IPS-15b (cell line): ENCODE measurements around the gene BACE1.
A peak's percentile ranks its signal among the peaks of the same experiment; 100 is the strongest.

Experiments
- H3K27me3 ChIP-seq: one replicate; pipeline ENCODE4 v1.6.1; 2013; ENCODE audit warnings: low read length; ENCODE audit not compliant: control insufficient read depth, insufficient read depth
- H3K36me3 ChIP-seq: one replicate; pipeline ENCODE4 v1.6.1; 2013; ENCODE audit warnings: low read length; ENCODE audit not compliant: control insufficient read depth, insufficient read depth
- H3K4me1 ChIP-seq: one replicate; pipeline ENCODE4 v1.6.1; 2013; ENCODE audit warnings: mild to moderate bottlenecking, low read length; ENCODE audit not compliant: control insufficient read depth, insufficient read depth
- H3K4me3 ChIP-seq: one replicate; pipeline ENCODE4 v1.5.1; 2013; ENCODE audit warnings: low read depth, low read length
- H3K9ac ChIP-seq: one replicate; pipeline ENCODE4 v1.6.1; 2013; ENCODE audit warnings: low read depth, mild to moderate bottlenecking, low read length
- H3K9me3 ChIP-seq: one replicate; pipeline ENCODE4 v1.6.1; 2013; ENCODE audit warnings: mild to moderate bottlenecking, low read length; ENCODE audit not compliant: control insufficient read depth, insufficient read depth

The BACE1 gene

DNA sequence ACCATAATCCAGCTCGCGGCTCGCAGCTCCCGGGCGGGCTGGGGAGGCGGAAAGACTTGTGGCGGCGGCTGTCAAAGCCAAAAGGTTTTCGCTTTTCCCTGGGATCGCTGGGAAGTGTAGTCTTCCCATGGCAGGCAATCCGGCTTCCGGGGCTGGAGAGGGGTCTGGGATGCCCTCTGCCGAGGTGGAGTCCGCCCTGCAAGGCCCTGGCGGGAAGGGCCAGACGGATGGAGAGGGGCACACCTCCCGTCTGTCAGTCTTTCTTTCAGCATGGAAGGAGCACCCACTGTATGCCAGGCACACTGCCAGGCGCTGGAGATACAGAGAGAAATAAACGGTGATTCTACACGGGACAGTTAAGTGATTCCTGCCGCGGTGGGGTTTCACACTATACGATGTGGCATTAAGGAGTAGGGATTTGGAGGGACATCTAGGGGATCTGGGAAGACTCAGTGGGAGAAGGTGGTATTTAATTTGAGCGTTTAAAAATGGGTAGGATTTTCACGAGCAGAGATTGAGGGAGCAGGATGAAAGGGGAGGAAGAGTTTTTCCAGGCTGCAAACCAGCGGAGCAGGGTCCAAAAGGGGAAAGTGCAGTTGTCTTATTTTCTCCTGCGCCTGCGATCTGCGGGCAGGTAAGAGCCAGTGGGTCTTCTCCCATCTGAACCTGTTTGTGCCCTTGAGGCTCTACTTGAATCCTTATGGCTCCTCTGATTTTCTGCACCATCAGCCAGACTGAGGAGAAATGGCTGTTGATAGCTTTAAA lies at the start of gene BACE1:
Gene BACE1 (minus strand): TSS at position 60 of the 765 bp plus-strand sequence. CDS start 461 bp downstream, outside the sequence.
- no peaks in the 10 kb centered on the region for H3K9me3 ChIP-seq
- peak within 1 kb of the TSS; percentile 57 for H3K4me3 ChIP-seq
- H3K4me1 ChIP-seq = peaks cover 5% of the 10 kb centered on the region

DNA sequence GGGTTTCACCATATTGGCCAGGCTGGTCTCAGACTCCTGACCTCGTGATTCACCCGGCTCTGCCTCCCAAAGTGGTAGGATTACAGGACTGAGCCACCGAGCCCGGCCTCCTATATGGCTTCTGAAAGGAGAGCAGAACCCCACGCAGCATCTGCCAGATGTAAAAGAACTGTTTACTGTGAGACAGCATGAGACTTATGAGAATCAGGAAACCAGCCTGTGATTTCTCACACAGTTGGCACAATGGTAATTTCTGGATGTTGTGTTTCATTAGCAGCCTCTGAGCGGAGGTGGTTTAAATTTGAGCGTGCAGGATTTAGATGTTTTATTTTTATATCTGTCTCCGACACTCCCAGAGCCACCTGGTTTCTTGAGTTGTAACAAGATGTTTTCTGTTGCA lies 45.4 kb upstream of the BACE1 start:
- peaks cover 12% of the 10 kb centered on the region for H3K36me3 ChIP-seq

More for the DNA sequence above, at the start of gene BACE1:
- Histone ChIP-seq H3K9ac (peak within 1 kb of the TSS; percentile 54), H3K27me3 (peaks cover 5% of the 10 kb centered on the region), H3K36me3 (no peaks in the 10 kb centered on the region)

DNA sequence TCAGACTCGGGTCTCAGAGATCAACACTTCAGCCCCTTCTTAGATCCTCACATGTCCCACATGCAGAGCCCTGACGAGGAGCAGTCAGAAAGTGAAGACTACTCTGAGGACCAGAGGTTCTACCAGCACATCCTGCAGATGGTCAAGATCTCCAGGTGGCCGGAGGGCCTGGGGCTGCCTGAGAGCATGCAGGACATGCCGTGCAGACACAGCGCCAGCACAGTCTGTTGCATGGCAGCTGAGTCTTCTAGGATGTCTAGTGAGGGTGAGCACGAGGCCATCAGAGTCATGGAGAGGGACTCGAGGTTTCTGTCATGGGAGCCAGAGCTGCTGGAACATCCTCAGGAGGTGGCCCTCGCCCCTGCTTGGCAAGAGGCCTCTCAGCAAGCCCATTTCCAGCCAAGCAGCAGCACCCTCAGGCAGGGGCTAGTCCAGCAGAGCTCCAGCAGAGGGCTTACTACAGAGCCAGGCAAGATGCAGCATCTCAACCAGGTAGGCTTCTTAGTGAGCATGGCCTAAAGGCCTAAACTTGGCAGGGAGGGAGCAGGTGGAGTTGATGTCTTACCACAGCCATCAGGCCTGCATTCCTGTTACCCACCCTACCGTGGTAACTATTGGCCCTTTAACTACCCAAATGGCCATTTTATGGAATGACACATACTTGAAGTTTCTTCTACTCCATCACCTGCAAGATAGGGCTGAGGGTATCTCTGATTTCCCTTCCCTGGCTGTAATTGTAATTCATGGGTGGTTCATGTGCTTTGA lies 40.3 kb upstream of the BACE1 start:
- H3K4me3 ChIP-seq = no peak overlapping the region
- H3K4me1 ChIP-seq = no peaks in the 10 kb centered on the region
- H3K36me3 ChIP-seq = peaks cover 10% of the 10 kb centered on the region
- no peak overlapping the region for H3K9ac ChIP-seq
- no peaks in the 10 kb centered on the region for H3K9me3 ChIP-seq
- no peaks in the 10 kb centered on the region for H3K27me3 ChIP-seq

More for the DNA sequence above, 45.4 kb upstream of the BACE1 start:
- no peaks in the 10 kb centered on the region for H3K4me1 ChIP-seq
- no peaks in the 10 kb centered on the region for H3K9me3 ChIP-seq
- no peak overlapping the region for H3K9ac ChIP-seq
- no peaks in the 10 kb centered on the region for H3K27me3 ChIP-seq
- H3K4me3 ChIP-seq = no peak overlapping the region

GRCh38 chr11:117354550-117354949 lies 38.5 kb upstream of the BACE1 start:
- no peak overlapping the region for H3K9ac ChIP-seq
- H3K27me3 ChIP-seq = no peaks in the 10 kb centered on the region
- peaks cover 10% of the 10 kb centered on the region for H3K36me3 ChIP-seq
- no peaks in the 10 kb centered on the region for H3K4me1 ChIP-seq
- H3K9me3 ChIP-seq = no peaks in the 10 kb centered on the region
- no peak overlapping the region for H3K4me3 ChIP-seq

DNA sequence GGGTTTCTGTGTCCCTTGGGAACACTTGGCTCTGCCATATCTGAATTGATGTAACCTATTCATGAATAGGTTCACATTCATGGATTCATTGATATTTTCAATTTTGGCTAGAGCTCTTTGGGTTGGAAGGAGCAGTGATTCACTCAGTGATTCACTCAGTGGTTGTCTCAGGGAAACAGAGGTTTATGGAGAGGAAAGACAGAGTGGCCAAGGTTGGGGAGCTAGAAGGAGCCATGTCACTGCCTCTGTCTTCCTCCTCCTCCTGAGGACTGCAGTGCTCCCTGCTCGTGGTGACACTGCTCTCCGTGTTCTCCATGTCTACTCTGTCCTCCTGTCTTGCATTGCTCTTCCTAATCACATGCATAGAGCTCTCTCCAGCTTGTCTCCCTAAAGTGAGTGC lies 29.0 kb upstream of the BACE1 start:
- Histone ChIP-seq H3K9me3 (no peaks in the 10 kb centered on the region), H3K36me3 (peaks cover 7% of the 10 kb centered on the region), H3K4me3 (no peak overlapping the region), H3K4me1 (no peaks in the 10 kb centered on the region), H3K27me3 (no peaks in the 10 kb centered on the region), H3K9ac (no peak overlapping the region)

DNA sequence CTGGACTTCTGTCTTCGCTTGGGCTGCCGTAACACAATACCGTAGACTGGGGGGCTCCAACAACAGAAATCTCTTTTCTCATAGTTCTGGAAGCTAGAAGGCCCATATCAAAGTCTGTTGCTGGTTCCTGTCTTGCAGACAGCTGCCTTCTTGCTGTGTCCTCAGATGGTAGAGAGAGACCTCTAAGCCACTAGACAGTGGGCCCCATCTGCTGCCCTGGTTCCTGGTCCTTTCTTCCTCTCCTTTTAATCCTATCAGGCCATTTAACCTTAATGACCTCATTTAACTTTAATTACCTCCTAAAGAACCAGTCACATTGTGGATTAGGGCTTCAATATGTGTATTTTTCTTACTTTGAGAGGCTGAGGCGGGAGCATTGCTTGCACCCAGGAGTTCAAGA lies 21.0 kb upstream of the BACE1 start:
- Histone ChIP-seq H3K9me3 (no peaks in the 10 kb centered on the region), H3K36me3 (peaks cover 7% of the 10 kb centered on the region), H3K9ac (no peak overlapping the region), H3K4me3 (no peak overlapping the region), H3K4me1 (no peaks in the 10 kb centered on the region), H3K27me3 (no peaks in the 10 kb centered on the region)

DNA sequence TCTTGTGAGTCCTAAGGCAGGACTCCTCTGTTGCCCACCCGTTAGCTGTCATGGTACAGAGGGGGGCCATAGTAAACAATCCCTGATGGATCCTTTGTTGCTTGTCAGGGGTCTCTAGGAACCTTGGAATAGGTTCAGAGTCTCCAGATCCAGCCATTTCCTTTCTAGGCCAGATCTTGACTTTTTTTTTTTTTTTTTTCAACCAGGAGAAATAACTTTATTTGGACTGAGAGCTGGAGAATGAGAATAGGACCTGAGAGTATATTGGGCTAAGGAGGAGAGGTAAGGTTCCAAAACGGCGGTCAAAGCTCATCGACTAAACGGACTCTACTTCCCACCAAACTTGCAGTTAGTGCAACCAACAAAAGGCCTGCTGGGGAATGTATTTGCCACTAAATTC lies 19.3 kb upstream of the BACE1 start:
- H3K9me3 ChIP-seq = no peaks in the 10 kb centered on the region
- peaks cover 4% of the 10 kb centered on the region for H3K36me3 ChIP-seq
- H3K27me3 ChIP-seq = no peaks in the 10 kb centered on the region
- H3K9ac ChIP-seq = no peak overlapping the region
- no peak overlapping the region for H3K4me3 ChIP-seq
- no peaks in the 10 kb centered on the region for H3K4me1 ChIP-seq

DNA sequence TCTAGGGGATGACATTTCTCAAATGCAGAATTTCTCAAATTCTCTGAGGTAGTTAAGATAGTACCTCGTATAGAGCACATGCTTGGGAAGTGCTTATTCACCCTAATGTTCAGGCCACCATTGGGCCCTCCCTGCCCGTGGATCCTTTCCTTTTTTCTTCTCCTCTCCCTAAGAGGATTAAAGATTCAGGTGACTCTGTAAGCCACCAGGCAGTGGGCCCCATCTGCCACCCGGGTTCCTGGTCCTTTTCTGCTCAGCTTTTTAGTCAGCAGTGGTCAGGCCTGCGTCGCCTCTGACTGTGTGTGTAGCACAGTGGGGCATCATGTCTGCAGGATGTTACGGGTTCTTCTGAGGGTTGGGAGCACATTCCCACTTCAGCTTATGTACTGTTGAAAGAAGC lies 18.8 kb upstream of the BACE1 start:
- H3K9ac ChIP-seq = no peak overlapping the region
- H3K4me1 ChIP-seq = no peaks in the 10 kb centered on the region
- H3K9me3 ChIP-seq = no peaks in the 10 kb centered on the region
- peaks cover 4% of the 10 kb centered on the region for H3K36me3 ChIP-seq
- no peaks in the 10 kb centered on the region for H3K27me3 ChIP-seq
- H3K4me3 ChIP-seq = no peak overlapping the region

GRCh38 chr11:117333917-117334316 lies 17.9 kb upstream of the BACE1 start:
- H3K4me1 ChIP-seq = no peaks in the 10 kb centered on the region
- no peaks in the 10 kb centered on the region for H3K9me3 ChIP-seq
- peaks cover 4% of the 10 kb centered on the region for H3K36me3 ChIP-seq
- H3K27me3 ChIP-seq = no peaks in the 10 kb centered on the region
- H3K9ac ChIP-seq = no peak overlapping the region
- H3K4me3 ChIP-seq = no peak overlapping the region

DNA sequence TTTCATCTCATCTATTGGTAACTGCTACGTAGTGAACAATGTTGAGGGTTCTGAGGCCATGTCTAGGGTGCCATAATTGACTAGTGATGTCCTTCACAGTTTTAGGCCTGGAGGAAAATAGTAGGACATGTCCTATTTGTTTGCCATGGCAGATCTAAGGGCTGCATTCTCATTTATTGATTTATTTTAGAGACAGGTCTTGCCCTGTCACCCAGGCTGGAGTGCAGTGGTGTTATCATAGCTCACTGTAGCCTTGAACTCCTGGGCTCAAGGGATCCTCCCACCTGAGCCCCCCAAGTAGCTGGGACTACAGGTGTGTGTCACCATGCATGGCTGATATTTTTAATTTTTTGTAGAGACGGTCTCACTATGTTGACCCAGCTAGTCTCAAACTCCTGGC lies 16.8 kb upstream of the BACE1 start:
- no peaks in the 10 kb centered on the region for H3K9me3 ChIP-seq
- H3K4me1 ChIP-seq = no peaks in the 10 kb centered on the region
- H3K9ac ChIP-seq = no peak overlapping the region
- H3K36me3 ChIP-seq = no peaks in the 10 kb centered on the region
- no peaks in the 10 kb centered on the region for H3K27me3 ChIP-seq
- H3K4me3 ChIP-seq = no peak overlapping the region

GRCh38 chr11:117328375-117329010 lies 12.4 kb upstream of the BACE1 start:
- H3K36me3 ChIP-seq = no peaks in the 10 kb centered on the region
- no peaks in the 10 kb centered on the region for H3K9me3 ChIP-seq
- H3K4me1 ChIP-seq = no peaks in the 10 kb centered on the region
- H3K9ac ChIP-seq = peak overlapping the region; percentile 57
- peak overlapping the region; percentile 66 for H3K4me3 ChIP-seq
- H3K27me3 ChIP-seq = no peaks in the 10 kb centered on the region
